ENCODE measurements around the gene DBH. TPM values are rescaled to one million over a fixed set of nuclear protein-coding genes. Genes with fewer than 3 reads are reported as not detected.

Gene DBH
- total RNA-seq, 3 donors from 2014 or later: not detected

DNA sequence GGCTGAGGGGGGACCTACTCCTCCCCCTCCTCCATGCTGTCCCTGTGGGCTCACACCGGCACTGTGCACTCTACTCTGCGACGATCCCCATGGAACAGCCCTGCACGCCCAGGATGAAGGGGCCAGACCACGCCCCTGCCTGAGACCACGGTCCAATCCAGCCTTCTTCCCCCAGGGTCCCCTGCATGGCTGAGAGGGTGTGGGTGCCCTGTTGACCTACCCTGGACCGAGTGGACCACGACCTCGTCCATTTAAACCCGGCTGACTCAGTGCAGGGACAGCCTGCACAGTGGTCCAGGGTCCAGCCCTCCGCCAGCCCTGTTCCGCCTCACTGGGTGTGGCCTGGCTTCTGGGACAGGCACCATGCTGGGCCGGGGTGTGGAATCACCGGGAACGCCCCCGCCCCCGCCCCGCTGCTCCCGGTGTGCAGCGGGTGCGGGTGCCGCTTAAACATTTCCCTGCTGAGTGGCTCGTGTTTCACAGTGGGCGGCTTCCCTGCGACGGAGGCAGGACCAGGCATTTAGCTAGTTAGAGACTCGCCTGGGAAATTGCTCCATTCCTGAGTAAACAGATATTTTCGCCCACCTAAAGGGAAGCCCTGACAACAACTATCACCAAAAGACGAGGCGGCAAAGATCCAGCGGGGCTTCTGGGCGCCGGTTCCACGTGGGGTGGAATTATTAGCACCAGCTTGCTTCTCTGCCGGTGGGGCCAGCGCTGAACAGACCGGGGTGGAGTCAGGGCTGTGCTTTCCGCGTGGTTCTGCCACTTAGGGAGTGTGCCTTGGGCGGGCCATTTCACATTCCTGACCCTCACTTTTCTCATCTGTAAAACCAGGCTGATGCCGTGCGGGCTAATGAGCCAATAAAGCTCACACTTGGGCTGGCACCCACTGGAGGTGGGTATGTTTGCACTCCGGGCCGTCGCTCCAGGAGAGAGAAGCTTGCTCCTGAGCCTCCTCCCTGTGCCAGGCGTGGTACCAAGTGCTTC is 22.6 kb downstream of the DBH start:
- H3K4me3 ChIP-seq: no peak overlapping the region
- DNase-seq (peak in 2 of 3 donors; percentile 41 to 67), ATAC-seq (peak; percentile 83)
- H3K36me3 ChIP-seq (ENCODE audit: low read depth): no peaks in the 10 kb centered on the region
- intact Hi-C loops (cut with DNase I, micrococcal nuclease): no loop called here
- H3K4me1 ChIP-seq (ENCODE audit: low read depth): peaks cover 17% of the 10 kb centered on the region
- H3K9me3 ChIP-seq: no peaks in the 10 kb centered on the region
- TF ChIP-seq, protein P1, sequence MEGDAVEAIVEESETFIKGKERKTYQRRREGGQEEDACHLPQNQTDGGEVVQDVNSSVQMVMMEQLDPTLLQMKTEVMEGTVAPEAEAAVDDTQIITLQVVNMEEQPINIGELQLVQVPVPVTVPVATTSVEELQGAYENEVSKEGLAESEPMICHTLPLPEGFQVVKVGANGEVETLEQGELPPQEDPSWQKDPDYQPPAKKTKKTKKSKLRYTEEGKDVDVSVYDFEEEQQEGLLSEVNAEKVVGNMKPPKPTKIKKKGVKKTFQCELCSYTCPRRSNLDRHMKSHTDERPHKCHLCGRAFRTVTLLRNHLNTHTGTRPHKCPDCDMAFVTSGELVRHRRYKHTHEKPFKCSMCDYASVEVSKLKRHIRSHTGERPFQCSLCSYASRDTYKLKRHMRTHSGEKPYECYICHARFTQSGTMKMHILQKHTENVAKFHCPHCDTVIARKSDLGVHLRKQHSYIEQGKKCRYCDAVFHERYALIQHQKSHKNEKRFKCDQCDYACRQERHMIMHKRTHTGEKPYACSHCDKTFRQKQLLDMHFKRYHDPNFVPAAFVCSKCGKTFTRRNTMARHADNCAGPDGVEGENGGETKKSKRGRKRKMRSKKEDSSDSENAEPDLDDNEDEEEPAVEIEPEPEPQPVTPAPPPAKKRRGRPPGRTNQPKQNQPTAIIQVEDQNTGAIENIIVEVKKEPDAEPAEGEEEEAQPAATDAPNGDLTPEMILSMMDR (IDR thresholded peaks at IDR 0.05): no peak

DNA sequence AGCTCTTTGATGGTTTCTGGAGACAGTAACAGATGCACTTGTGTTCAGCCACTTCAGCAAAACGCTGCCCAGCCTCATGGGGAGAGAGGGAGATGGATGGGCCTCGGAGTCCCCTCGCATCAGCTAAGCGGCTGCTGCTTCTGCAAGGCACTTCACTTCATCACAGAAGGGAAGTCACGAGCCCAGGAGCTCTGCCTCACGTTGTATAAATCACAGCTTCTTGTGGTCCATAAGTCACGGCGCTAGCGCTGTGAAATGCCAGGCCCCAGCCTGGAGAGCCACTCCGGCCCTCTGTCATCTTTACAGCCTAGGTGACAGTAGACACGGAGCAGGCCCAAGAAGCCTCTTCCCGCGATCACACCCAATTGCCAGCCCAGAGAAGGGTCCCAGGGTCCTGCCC is 23.4 kb downstream of the DBH start:
- Histone ChIP-seq H3K4me1 (ENCODE audit: low read depth) (peaks cover 17% of the 10 kb centered on the region), H3K4me3 (no peak overlapping the region), H3K36me3 (ENCODE audit: low read depth) (no peaks in the 10 kb centered on the region), H3K9me3 (no peaks in the 10 kb centered on the region)
- ATAC-seq (no peak), DNase-seq (no peak)
- TF ChIP-seq, protein P1 (IDR thresholded peaks at IDR 0.05): no peak
- intact Hi-C loops (cut with DNase I, micrococcal nuclease): no loop called here

DNA sequence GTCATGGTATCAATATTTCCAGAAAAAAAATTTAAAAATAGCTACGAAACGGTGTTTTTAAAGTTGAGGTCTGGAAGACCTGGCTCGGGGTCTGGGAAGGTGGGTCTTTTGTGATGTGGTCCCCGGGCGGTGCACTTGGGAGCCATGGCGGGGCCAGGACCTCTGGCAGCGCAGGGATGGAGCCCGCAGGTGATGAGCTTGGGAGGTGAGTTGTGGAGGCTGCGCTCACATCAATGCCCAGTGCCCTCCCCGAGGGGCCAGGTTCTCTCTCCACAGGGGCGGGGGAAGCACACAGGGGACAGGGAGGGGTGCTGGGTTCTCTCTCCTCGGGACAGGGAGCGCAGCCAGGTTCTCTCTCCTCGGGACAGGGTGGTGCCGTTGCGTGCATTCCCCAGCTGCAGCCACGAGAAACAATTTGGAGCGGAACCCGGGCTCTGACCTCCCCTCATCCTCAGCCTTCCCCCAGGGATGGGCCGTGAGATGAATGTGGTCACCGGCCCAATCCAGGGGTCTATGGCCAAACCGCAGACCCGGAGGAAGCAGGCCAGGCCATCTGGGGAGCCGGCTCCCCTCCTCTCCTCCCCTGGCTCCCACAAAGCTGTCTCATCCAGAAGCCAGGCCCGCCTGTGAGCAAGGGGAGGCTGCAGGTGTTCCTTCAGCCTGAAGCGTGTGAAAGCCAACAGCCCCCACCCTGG is 25.8 kb downstream of the DBH start:
- H3K9me3 ChIP-seq: no peaks in the 10 kb centered on the region
- H3K4me1 ChIP-seq (ENCODE audit: low read depth): peaks cover 17% of the 10 kb centered on the region
- no peak overlapping the region for H3K4me3 ChIP-seq
- TF ChIP-seq, protein P1 (IDR thresholded peaks at IDR 0.05): no peak
- DNase-seq (no peak), ATAC-seq (no peak)
- H3K36me3 ChIP-seq (ENCODE audit: low read depth): no peaks in the 10 kb centered on the region
- intact Hi-C loops (cut with DNase I, micrococcal nuclease): no loop called here

DNA sequence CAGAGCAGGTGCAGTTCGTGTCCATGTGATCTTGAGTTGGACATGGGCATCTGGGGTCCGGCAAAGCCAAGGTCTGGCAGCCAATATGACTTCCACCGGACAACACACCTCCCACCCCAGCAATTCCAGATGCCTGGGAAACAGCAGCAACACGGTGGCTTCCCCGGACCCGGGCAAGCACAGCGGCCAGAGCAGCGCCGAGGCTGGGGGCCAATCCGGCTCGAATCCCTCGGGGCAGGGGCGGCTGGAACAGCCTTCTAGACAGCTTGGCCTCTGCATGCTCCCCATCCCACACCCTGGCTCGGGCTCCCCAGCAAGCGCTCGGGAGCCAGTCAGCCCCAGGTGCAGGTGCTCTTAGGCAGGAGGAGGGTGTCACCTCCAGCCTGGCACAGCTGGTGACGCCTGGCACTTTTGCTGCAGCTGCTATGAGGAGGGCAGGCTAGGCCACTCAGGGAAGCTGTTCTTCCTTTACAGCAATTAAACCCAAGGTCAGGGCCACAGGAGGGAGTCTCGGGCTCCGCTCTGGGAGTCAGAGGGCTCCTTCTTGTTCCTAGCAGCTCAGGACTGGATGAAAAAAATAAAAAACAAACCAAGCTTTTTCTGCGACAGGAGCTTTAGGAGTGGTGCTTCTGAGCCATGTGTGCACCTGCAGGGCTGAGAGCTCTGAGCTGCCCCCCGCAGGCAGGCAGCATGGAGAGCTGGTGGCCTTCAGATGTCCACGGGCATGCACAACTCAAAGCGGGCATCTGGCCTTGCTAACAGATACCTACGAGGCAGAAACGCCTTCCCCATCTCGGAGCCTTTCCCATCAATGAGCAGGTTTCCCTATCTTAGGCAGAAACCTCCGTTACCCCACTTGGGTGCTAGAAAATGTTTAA is 28.2 kb downstream of the DBH start:
- intact Hi-C loops (cut with DNase I, micrococcal nuclease): no loop called here
- H3K9me3 ChIP-seq: no peaks in the 10 kb centered on the region
- H3K4me1 ChIP-seq (ENCODE audit: low read depth): peaks cover under 1% of the 10 kb centered on the region
- TF ChIP-seq, protein P1 (IDR thresholded peaks at IDR 0.05): no peak
- no peak for DNase-seq
- H3K4me3 ChIP-seq: no peak overlapping the region
- no peak for ATAC-seq
- H3K36me3 ChIP-seq (ENCODE audit: low read depth): no peaks in the 10 kb centered on the region

DNA sequence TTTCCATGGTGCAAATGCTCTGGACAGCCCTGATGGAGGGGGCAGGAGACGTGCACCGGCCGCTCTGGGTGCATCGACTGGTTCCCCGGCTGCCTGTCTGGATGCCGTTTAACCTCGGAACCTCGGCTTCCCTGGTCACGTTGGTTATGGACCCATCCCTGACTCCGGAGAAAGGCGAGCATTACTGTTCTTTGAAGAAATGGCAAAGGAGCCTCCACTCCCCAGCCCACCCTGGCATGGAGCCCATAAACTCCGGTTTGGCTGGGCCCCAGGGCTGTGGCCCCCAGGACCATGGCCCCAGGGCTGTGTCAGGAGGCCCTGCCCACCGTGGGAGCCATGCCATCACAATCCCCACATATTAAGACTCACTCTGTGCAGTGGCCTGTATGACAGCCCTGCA is 28.9 kb downstream of the DBH start:
- intact Hi-C loops (cut with DNase I, micrococcal nuclease): no loop called here

More for the DNA sequence above, 28.9 kb downstream of the DBH start:
- Histone ChIP-seq H3K9me3 (no peaks in the 10 kb centered on the region), H3K4me3 (no peak overlapping the region), H3K4me1 (ENCODE audit: low read depth) (no peaks in the 10 kb centered on the region), H3K36me3 (ENCODE audit: low read depth) (no peaks in the 10 kb centered on the region)
- ATAC-seq: no peak
- TF ChIP-seq, protein P1 (IDR thresholded peaks at IDR 0.05): no peak
- DNase-seq: no peak

Data from mucosa of descending colon (tissue), 3 donors.